ENCODE results near the gene ACTRT2.

ACTRT2 gene

GRCh38 chr1:3055051-3055450, 33.8 kb downstream of the ACTRT2 start:
- no peak for DNase-seq (ENCODE audit: low read depth)

DNA sequence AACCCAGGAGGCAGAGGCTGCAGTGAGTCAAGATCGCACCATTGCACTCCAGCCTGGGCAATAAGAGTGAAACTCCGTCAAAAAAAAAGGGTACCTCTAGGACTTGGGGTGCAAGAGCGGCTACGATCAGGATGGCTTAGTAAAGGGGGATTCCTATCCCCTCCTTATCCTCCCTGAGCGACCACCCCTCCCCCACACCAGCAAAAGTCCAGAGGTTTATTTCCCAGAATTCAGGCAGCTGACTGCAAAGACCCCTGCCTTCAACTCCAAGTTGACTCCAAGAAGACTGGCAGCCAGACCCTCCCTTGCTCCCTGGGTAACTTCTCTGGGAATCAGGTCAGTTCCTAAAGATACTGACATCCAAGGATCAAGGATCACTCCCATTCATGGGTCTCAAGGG, 35.4 kb downstream of the ACTRT2 start:
- DNase-seq (ENCODE audit: low read depth): no peak

GRCh38 chr1:3058263-3059030, 37.2 kb downstream of the ACTRT2 start:
- DNase-seq (ENCODE audit: low read depth): no peak

- no peak for DNase-seq (ENCODE audit: low read depth)
Measured at GRCh38 chr1:3060127-3060526, 38.9 kb downstream of the ACTRT2 start.

- no peak for DNase-seq (ENCODE audit: low read depth)
Measured at GRCh38 chr1:3060601-3061551, 39.6 kb downstream of the ACTRT2 start.

GRCh38 chr1:3061566-3061965, 40.3 kb downstream of the ACTRT2 start:
- DNase-seq (ENCODE audit: low read depth): no peak

GRCh38 chr1:3061981-3062615, 40.8 kb downstream of the ACTRT2 start:
- DNase-seq (ENCODE audit: low read depth): no peak

- no peak for DNase-seq (ENCODE audit: low read depth)
Measured at GRCh38 chr1:3062616-3063378, 41.5 kb downstream of the ACTRT2 start.

DNA sequence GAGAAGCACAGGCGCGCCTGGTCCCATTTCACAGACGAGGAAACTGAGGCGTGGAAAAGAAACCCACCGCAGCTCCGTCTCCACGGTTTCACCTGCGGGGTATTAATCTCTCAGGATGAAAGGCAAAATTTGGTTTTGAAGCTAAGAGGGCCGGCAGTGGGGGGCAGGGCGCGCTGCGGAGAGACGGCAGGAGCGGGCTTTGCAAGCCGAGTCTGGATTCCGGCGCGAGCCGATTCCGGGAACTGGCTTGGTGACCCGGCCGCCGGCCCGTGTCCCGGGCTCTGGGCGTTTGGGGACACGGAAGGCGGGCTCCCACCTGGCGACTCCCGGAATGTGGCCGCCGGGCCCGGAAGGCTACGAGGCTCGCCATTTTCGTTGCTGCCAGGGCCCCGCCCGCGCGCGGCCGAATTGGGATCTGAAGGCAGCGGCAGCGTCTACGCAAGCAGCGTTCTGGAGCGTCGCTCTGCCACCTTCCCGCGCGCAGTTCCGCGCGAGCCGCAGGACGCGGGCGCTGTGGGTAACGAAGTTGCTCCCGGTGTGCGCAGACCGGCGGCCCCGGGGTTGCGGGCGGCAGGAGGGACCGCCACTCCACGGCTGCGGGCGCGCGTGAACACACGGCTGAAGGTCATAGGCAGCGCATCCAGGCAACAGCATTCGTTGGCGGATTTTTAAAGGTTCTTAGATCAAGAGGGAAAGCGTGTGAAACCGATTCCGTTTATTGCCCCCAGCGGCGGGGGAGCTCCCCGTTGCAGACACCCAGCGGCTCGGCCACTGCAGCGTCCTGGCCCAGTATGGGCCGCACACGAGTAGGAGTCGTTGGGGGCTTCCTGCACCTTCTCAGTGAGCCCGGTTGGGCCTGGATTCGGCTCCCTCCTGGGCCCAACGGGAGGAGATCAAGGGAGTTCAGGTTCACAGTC, 42.4 kb downstream of the ACTRT2 start:
- DNase-seq (ENCODE audit: low read depth): no peak

GRCh38 chr1:3064296-3064850, 43.1 kb downstream of the ACTRT2 start:
- DNase-seq (ENCODE audit: low read depth): no peak

DNA sequence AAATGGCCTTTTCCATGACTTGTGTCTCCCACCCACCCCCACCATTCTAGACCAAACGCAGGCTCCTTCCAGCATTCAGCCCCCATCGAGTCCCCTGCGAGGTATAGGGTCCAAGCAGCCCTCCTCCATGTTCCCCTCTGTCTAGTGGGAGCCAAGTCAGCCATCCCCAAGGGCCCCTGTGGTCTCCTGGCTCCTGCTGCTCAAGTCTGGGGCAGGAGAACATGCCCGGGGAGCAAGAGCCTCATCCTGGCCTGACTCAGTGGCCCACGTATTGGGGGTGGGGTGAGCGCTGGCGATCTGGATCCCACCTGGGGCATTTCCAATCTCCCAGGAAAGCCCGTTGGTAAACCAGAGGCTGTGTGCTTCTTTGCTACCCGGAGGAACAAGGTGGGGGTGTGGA, 43.6 kb downstream of the ACTRT2 start:
- no peak for DNase-seq (ENCODE audit: low read depth)

DNA sequence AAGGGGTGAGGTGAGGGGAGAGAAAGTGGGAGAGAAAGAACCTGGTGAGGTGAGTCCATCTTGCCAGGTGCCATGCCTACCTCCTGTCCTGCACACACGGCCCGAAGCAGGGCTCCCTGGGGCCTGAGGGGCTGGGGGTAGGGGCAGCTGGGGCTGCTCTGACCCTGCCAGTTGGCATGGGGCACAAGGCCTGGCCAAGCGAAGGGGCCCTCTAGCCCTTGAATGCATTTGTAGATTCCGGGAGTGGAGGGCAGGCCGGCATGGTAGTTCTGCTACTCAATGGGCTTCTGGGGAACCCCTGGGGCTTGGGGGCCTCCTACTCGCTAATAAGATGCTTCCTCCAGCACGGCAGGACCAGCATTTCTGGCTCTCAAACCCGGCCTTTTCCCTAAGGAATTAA, 44.1 kb downstream of the ACTRT2 start:
- no peak for DNase-seq (ENCODE audit: low read depth)

GRCh38 chr1:3065797-3066196, 44.5 kb downstream of the ACTRT2 start:
- no peak for DNase-seq (ENCODE audit: low read depth)

DNA sequence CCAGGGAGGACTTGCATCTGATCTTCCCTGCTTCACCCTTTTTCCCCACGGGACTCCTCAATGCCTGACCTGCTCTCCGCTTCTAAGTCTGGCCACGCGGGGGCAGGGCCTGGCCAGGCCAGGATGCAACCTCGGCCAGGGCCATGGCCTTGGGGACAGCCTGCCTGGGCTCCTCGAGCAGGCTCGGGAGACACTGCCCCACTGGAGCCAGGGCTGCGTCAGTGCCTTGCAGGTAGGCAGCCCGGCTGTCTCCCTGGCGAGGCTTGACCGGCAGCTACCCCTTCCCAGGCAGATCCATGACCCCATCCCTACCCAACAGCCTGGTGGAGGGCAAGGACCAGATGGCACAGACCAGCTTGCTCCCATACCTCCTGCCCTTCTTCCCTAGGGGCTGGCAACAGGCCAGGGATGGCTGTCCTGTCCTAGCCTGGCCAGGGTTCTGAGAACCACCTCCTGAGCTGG, 45.0 kb downstream of the ACTRT2 start:
- DNase-seq (ENCODE audit: low read depth): no peak

DNA sequence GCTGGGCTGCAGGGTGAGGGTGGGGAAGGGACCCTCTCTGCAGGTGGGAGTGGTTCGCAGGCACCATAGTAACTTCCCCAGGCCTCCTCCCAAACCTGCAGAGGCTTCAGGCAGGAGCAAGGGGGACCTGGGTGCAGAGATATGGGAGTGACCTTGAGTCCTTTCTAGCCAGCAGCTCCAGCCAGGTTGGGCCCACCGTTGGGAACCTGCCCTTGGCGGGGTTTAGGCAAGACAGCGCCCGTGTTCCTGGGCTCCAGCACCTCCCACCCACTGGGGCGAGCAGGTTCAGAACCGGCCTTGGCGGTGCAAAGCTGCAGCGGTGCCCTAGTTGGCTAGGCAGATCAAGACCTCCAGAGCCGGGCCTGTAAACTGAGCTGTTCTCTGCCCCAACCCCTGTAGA, 45.6 kb downstream of the ACTRT2 start:
- DNase-seq (ENCODE audit: low read depth): no peak

GRCh38 chr1:3067301-3067670, 46.0 kb downstream of the ACTRT2 start:
- no peak for DNase-seq (ENCODE audit: low read depth)

- no peak for DNase-seq (ENCODE audit: low read depth)
Measured at GRCh38 chr1:3067671-3068563, 46.6 kb downstream of the ACTRT2 start.

GRCh38 chr1:3068564-3069431, 47.5 kb downstream of the ACTRT2 start, which contains the start of gene PRDM16:
PRDM16 (plus strand) TSS chr1:3069203; CDS start chr1:3069260, 57 bp downstream.
- DNase-seq (ENCODE audit: low read depth): no peak
